Hematopoietic multipotent progenitor cell (in vitro differentiated cells): ENCODE data around the gene MBD3. TPM values are rescaled to one million over a fixed set of nuclear protein-coding genes. Genes with fewer than 3 reads are reported as not detected.

Source experiments
- DNase-seq, 3 donors: peaks; one replicate each; pipeline ENCODE4 v3.0.0-alpha.2; 2011 to 2015; ENCODE audit warnings: low read depth in 2 of 3, low spot score in 2 of 3
- small RNA-seq: library from RNA; depleted of rRNA; stranded (forward); fragments of <200 nt; gene quantifications from one replicate; pipeline ENCODE3, GENCODE V24; 2012
- total RNA-seq: library from RNA; depleted of rRNA; stranded (reverse); fragments of >200 nt; gene quantifications from one replicate; pipeline ENCODE4 v1.2.3, GENCODE V29; 2012

MBD3 gene
- total RNA-seq, 1 donor = 80.2 TPM

DNA sequence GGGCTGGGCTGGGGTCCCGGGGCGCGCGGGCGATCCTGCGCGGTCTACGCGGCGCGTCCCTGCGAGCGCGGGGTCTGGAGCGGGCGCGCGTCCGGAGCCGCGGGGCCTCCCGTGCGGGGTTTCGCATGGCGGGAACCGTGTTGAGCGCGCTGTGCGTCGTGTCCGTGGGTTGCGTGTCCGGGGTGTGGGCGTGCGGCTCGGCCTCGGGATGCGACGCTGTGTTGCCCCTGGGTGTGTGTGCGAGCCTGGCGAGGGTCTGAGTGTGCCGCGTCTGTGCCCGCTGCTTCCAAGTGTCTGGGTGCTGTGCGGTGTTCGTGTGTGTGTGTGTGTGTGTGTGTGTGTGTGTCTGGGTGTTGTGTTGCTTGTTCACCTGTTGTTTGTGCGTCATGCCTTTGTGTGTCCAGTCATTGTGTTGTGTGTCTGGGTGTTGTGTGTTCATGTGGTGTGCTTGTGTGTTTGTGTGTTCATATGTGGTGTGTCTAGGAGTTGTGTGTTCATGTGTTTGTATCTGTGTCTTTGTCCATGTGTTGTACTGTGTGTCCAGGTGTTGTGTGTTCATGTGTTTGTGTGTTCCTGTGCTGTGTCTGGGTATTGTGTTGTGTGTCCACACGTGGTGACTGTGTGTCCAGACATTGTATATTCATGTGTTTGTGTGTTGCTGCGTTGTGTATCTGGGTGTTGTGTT, 68.2 kb downstream of the MBD3 start:
- DNase-seq = no peak

Small RNA genes within 50 kb of the gene (small RNA-seq; reads per million reads assigned to genes)
- gene AC005943.2 (not detected), gene RN7SL477P (not detected), gene RNU6-1223P (not detected)

Other genes with a start within 250 kb of the MBD3 start
- gene NDUFS7, start 209.0 kb downstream of the MBD3 start, total RNA-seq = 121 TPM
- gene GAMT, start 191.3 kb downstream of the MBD3 start, total RNA-seq = 32.0 TPM
- gene DAZAP1, start 185.3 kb downstream of the MBD3 start, total RNA-seq = 46.9 TPM
- gene RPS15, start 154.5 kb downstream of the MBD3 start, total RNA-seq = 2,062 TPM
- gene APC2, start 142.7 kb downstream of the MBD3 start, total RNA-seq = 0.27 TPM
- gene C19orf25, start 113.7 kb downstream of the MBD3 start, total RNA-seq = 37.7 TPM
- 11.6 TPM for gene PCSK4, start 102.5 kb downstream of the MBD3 start, total RNA-seq
- gene REEP6, start 101.7 kb downstream of the MBD3 start, total RNA-seq = 3.2 TPM
- gene ADAMTSL5, start 79.8 kb downstream of the MBD3 start, total RNA-seq = not detected
- not detected for gene PLK5, start 68.8 kb downstream of the MBD3 start, total RNA-seq
- 4.8 TPM for gene MEX3D, start 24.5 kb downstream of the MBD3 start, total RNA-seq
- gene UQCR11, start 12.6 kb upstream of the MBD3 start, total RNA-seq = 36.9 TPM
- 151 TPM for gene TCF3, start 59.8 kb upstream of the MBD3 start, total RNA-seq
- not detected for gene ONECUT3, start 160.6 kb upstream of the MBD3 start, total RNA-seq
- gene ATP8B3, start 219.4 kb upstream of the MBD3 start, total RNA-seq = 4.3 TPM